Activated CD4-positive, alpha-beta T cell treated with anti-CD3 and anti-CD28 coated beads, Interleukin-2, amount 10 ng/mL, durations not matched to agents 7 days and 5 days (primary cell): ENCODE measurements around the gene CALML4. TPM values are rescaled to one million over a fixed set of nuclear protein-coding genes. Genes with fewer than 3 reads are reported as not detected.

Source experiments
- CTCF ChIA-PET: fragments of 350-600 bp; sonication (Branson Sonifier 250); formaldehyde crosslinking; loops from one replicate; lab custom pipeline; 2021; ENCODE audit warnings: antibody characterized with exemption; lab: Charles Lee
- POLR2A ChIA-PET: fragments of 350-600 bp; sonication (Branson Sonifier 250); formaldehyde crosslinking; loops from one replicate; lab custom pipeline; 2021; ENCODE audit warnings: antibody characterized with exemption; lab: Charles Lee
- DNase-seq: peaks from one replicate; pipeline ENCODE4 v3.0.0-alpha.2; 2020
- H3K27ac Mint-ChIP-seq: one replicate; pipeline ENCODE4 v1.8.0; 2021; ENCODE audit warnings: mild to moderate bottlenecking, moderate library complexity, mixed read lengths
- H3K27me3 Mint-ChIP-seq: one replicate; pipeline ENCODE4 v1.8.0; 2021; ENCODE audit warnings: mixed read lengths
- H3K36me3 Mint-ChIP-seq: one replicate; pipeline ENCODE4 v1.8.0; 2021; ENCODE audit warnings: low read depth, mixed read lengths
- H3K4me1 Mint-ChIP-seq: one replicate; pipeline ENCODE4 v1.8.0; 2021; ENCODE audit warnings: mixed read lengths
- H3K4me3 Mint-ChIP-seq: one replicate; pipeline ENCODE4 v1.8.0; 2021; ENCODE audit warnings: mild to moderate bottlenecking, moderate library complexity, mixed read lengths
- H3K9me3 Mint-ChIP-seq: one replicate; pipeline ENCODE4 v1.8.0; 2021; ENCODE audit warnings: mixed read lengths
- total RNA-seq, 2 experiments: library from RNA; stranded (reverse); gene quantifications; one replicate each; pipeline ENCODE4 v1.2.3, GENCODE V29; 2021

CALML4 gene
- total RNA-seq, 2 experiments from 2014 or later = 11.2 to 13.5 TPM

- Mint-ChIP-seq H3K27me3 (no peaks in the 10 kb centered on the region), H3K36me3 (peaks cover 2% of the 10 kb centered on the region), H3K4me1 (peaks cover 32% of the 10 kb centered on the region), H3K9me3 (no peaks in the 10 kb centered on the region), H3K4me3 (no peak overlapping the region), H3K27ac (no peak overlapping the region)
- DNase-seq = peak; percentile 52
- CTCF ChIA-PET = interaction anchor here (1.2 to 1.6 kb wide), 5 partner anchors 9 to 42 kb away, joined by 3 to 5 read pairs (median 5); no protein-coding TSS in a partner anchor
- POLR2A ChIA-PET = no interaction called here
Measured at GRCh38 chr15:68210821-68211655, 5.9 kb upstream of the CALML4 start.

GRCh38 chr15:68210409-68210756 lies 5.3 kb upstream of the CALML4 start:
- ChIA-PET CTCF (interaction anchor here (1.2 to 1.6 kb wide), 5 partner anchors 10 to 43 kb away, joined by 3 to 5 read pairs (median 5); no protein-coding TSS in a partner anchor), POLR2A (no interaction called here)
- Mint-ChIP-seq H3K9me3 (no peaks in the 10 kb centered on the region), H3K36me3 (no peaks in the 10 kb centered on the region), H3K27ac (peak overlapping the region; percentile 89), H3K4me3 (no peak overlapping the region), H3K4me1 (peaks cover 33% of the 10 kb centered on the region), H3K27me3 (no peaks in the 10 kb centered on the region)
- no peak for DNase-seq

GRCh38 chr15:68209735-68210408 lies 4.7 kb upstream of the CALML4 start:
- H3K9me3 Mint-ChIP-seq = no peaks in the 10 kb centered on the region
- no peak overlapping the region for H3K4me3 Mint-ChIP-seq
- H3K27me3 Mint-ChIP-seq = no peaks in the 10 kb centered on the region
- DNase-seq = peak; percentile 35
- ChIA-PET POLR2A (no interaction called here), CTCF (interaction anchor here (1.2 to 1.6 kb wide), 4 partner anchors 13 to 43 kb away, joined by 3 to 5 read pairs (median 4); no protein-coding TSS in a partner anchor)
- peak overlapping the region; percentile 89 for H3K27ac Mint-ChIP-seq
- no peaks in the 10 kb centered on the region for H3K36me3 Mint-ChIP-seq
- peaks cover 34% of the 10 kb centered on the region for H3K4me1 Mint-ChIP-seq

- Mint-ChIP-seq H3K4me3 (no peak overlapping the region), H3K4me1 (peaks cover 37% of the 10 kb centered on the region), H3K27me3 (no peaks in the 10 kb centered on the region), H3K9me3 (no peaks in the 10 kb centered on the region), H3K27ac (peak overlapping the region; percentile 89), H3K36me3 (no peaks in the 10 kb centered on the region)
- POLR2A ChIA-PET = no interaction called here
- no peak for DNase-seq
- CTCF ChIA-PET = no interaction called here
Measured at GRCh38 chr15:68209272-68209671, 4.1 kb upstream of the CALML4 start.

- Mint-ChIP-seq H3K27ac (peak overlapping the region; percentile 89), H3K9me3 (no peaks in the 10 kb centered on the region), H3K27me3 (no peaks in the 10 kb centered on the region), H3K4me3 (peak overlapping the region; percentile 14), H3K4me1 (peaks cover 37% of the 10 kb centered on the region), H3K36me3 (no peaks in the 10 kb centered on the region)
- no peak for DNase-seq
- CTCF ChIA-PET = no interaction called here
- POLR2A ChIA-PET = no interaction called here
Measured at GRCh38 chr15:68208636-68209240, 3.6 kb upstream of the CALML4 start.

- Mint-ChIP-seq H3K36me3 (no peaks in the 10 kb centered on the region), H3K27me3 (no peaks in the 10 kb centered on the region), H3K4me3 (no peak overlapping the region), H3K27ac (peak overlapping the region; percentile 68), H3K9me3 (no peaks in the 10 kb centered on the region), H3K4me1 (peaks cover 37% of the 10 kb centered on the region)
- CTCF ChIA-PET = no interaction called here
- no peak for DNase-seq
- POLR2A ChIA-PET = no interaction called here
Measured at GRCh38 chr15:68208136-68208535, 3.0 kb upstream of the CALML4 start.

- ChIA-PET CTCF (no interaction called here), POLR2A (no interaction called here)
- Mint-ChIP-seq H3K4me1 (peaks cover 37% of the 10 kb centered on the region), H3K9me3 (no peaks in the 10 kb centered on the region), H3K4me3 (no peak overlapping the region), H3K27me3 (no peaks in the 10 kb centered on the region), H3K27ac (peak overlapping the region; percentile 36), H3K36me3 (no peaks in the 10 kb centered on the region)
- DNase-seq = no peak
Measured at GRCh38 chr15:68207176-68207935, 2.2 kb upstream of the CALML4 start.

GRCh38 chr15:68206711-68207151 lies 1.6 kb upstream of the CALML4 start:
- H3K9me3 Mint-ChIP-seq = no peaks in the 10 kb centered on the region
- no peaks in the 10 kb centered on the region for H3K27me3 Mint-ChIP-seq
- POLR2A ChIA-PET = no interaction called here
- no peak for DNase-seq
- peaks cover 38% of the 10 kb centered on the region for H3K4me1 Mint-ChIP-seq
- H3K36me3 Mint-ChIP-seq = peaks cover under 1% of the 10 kb centered on the region
- H3K4me3 Mint-ChIP-seq = no peak overlapping the region
- no peak overlapping the region for H3K27ac Mint-ChIP-seq
- CTCF ChIA-PET = no interaction called here

- peaks cover 1% of the 10 kb centered on the region for H3K36me3 Mint-ChIP-seq
- no peaks in the 10 kb centered on the region for H3K9me3 Mint-ChIP-seq
- H3K4me3 Mint-ChIP-seq = peak overlapping the region; percentile 30
- DNase-seq = no peak
- POLR2A ChIA-PET = no interaction called here
- H3K4me1 Mint-ChIP-seq = peaks cover 39% of the 10 kb centered on the region
- H3K27ac Mint-ChIP-seq = peak overlapping the region; percentile 83
- no peaks in the 10 kb centered on the region for H3K27me3 Mint-ChIP-seq
- CTCF ChIA-PET = interaction anchor here (1.0 kb wide), 1 partner anchor 11 kb away, joined by 6 read pairs; no protein-coding TSS in a partner anchor
Measured at GRCh38 chr15:68205954-68206539, 915 bp upstream of the CALML4 start.

GRCh38 chr15:68205558-68205944 lies 419 bp upstream of the CALML4 start:
- peak overlapping the region; percentile 30 for H3K4me3 Mint-ChIP-seq
- POLR2A ChIA-PET = no interaction called here

GRCh38 chr15:68204361-68204760 lies 771 bp downstream of the CALML4 start:
- H3K27me3 Mint-ChIP-seq = no peaks in the 10 kb centered on the region
- ChIA-PET CTCF (no interaction called here), POLR2A (no interaction called here)
- H3K4me1 Mint-ChIP-seq = peaks cover 27% of the 10 kb centered on the region
- peaks cover 1% of the 10 kb centered on the region for H3K36me3 Mint-ChIP-seq
- H3K27ac Mint-ChIP-seq = no peak overlapping the region
- H3K4me3 Mint-ChIP-seq = no peak overlapping the region
- no peak for DNase-seq
- H3K9me3 Mint-ChIP-seq = no peaks in the 10 kb centered on the region

More at GRCh38 chr15:68205558-68205944, 419 bp upstream of the CALML4 start:
- H3K36me3 Mint-ChIP-seq = peaks cover 1% of the 10 kb centered on the region
- peak overlapping the region; percentile 83 for H3K27ac Mint-ChIP-seq
- peaks cover 36% of the 10 kb centered on the region for H3K4me1 Mint-ChIP-seq
- CTCF ChIA-PET = interaction anchor here (1.0 kb wide), 1 partner anchor 11 kb away, joined by 6 read pairs; no protein-coding TSS in a partner anchor
- DNase-seq = no peak
- H3K27me3 Mint-ChIP-seq = no peaks in the 10 kb centered on the region
- no peaks in the 10 kb centered on the region for H3K9me3 Mint-ChIP-seq

- Mint-ChIP-seq H3K27ac (no peak overlapping the region), H3K27me3 (no peaks in the 10 kb centered on the region), H3K4me1 (peaks cover 23% of the 10 kb centered on the region), H3K4me3 (no peak overlapping the region), H3K36me3 (peaks cover 1% of the 10 kb centered on the region), H3K9me3 (no peaks in the 10 kb centered on the region)
- POLR2A ChIA-PET = no interaction called here
- DNase-seq = no peak
- CTCF ChIA-PET = no interaction called here
Measured at GRCh38 chr15:68203956-68204355, 1.2 kb downstream of the CALML4 start.
